ENCODE results near the gene PXDC1.

GRCh38 chr6:3721810-3722621 is 29.5 kb downstream of the PXDC1 start:
- TF ChIP-seq POLR2AphosphoS5 (IDR thresholded peaks at IDR 0.05), result no peak
- TF ChIP-seq, protein P1, sequence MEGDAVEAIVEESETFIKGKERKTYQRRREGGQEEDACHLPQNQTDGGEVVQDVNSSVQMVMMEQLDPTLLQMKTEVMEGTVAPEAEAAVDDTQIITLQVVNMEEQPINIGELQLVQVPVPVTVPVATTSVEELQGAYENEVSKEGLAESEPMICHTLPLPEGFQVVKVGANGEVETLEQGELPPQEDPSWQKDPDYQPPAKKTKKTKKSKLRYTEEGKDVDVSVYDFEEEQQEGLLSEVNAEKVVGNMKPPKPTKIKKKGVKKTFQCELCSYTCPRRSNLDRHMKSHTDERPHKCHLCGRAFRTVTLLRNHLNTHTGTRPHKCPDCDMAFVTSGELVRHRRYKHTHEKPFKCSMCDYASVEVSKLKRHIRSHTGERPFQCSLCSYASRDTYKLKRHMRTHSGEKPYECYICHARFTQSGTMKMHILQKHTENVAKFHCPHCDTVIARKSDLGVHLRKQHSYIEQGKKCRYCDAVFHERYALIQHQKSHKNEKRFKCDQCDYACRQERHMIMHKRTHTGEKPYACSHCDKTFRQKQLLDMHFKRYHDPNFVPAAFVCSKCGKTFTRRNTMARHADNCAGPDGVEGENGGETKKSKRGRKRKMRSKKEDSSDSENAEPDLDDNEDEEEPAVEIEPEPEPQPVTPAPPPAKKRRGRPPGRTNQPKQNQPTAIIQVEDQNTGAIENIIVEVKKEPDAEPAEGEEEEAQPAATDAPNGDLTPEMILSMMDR (IDR thresholded peaks at IDR 0.05), result no peak
